Smooth muscle cell (in vitro differentiated cells): Measurements from ENCODE around the gene PHKG2. TPM values are rescaled to one million over a fixed set of nuclear protein-coding genes. Genes with fewer than 3 reads are reported as not detected.

Source experiments
- DNase-seq: peaks from one replicate; lab custom pipeline; 2025; ENCODE audit not compliant: unreplicated experiment; lab: John Stamatoyannopoulos, UW
- H2AFZ ChIP-seq: fragments of 200-600 bp; sonication (generic); 2 replicates; pipeline ENCODE4 v1.6.0; 2016; ENCODE audit warnings: antibody characterized with exemption, low read depth, mild to moderate bottlenecking
- H3F3A ChIP-seq: fragments of 200-600 bp; sonication (generic); 2 replicates; pipeline ENCODE4 v1.6.0; 2017; ENCODE audit warnings: antibody characterized with exemption, low read depth
- H3K27ac ChIP-seq: fragments of 200-600 bp; sonication (generic); 2 replicates; pipeline ENCODE4 v1.5.1; 2016; ENCODE audit warnings: low read depth, mild to moderate bottlenecking
- H3K27me3 ChIP-seq: fragments of 200-600 bp; sonication (generic); 2 replicates; pipeline ENCODE4 v1.6.1; 2016; ENCODE audit warnings: low read depth, mild to moderate bottlenecking
- H3K36me3 ChIP-seq: fragments of 200-600 bp; sonication (generic); 2 replicates; pipeline ENCODE4 v1.5.1; 2016; ENCODE audit warnings: low read depth
- H3K4me1 ChIP-seq: fragments of 200-600 bp; sonication (generic); 2 replicates; pipeline ENCODE4 v1.5.1; 2016; ENCODE audit warnings: low read depth
- H3K4me2 ChIP-seq: fragments of 200-600 bp; sonication (generic); 2 replicates; pipeline ENCODE4 v1.6.0; 2016; ENCODE audit warnings: mild to moderate bottlenecking
- H3K4me3 ChIP-seq: fragments of 200-600 bp; sonication (generic); 2 replicates; pipeline ENCODE4 v1.5.1; 2016; ENCODE audit warnings: mild to moderate bottlenecking
- H3K79me2 ChIP-seq: fragments of 200-600 bp; sonication (generic); 2 replicates; pipeline ENCODE4 v1.6.0; 2016; ENCODE audit warnings: low read depth, mild to moderate bottlenecking
- H3K9ac ChIP-seq: fragments of 200-600 bp; sonication (generic); 2 replicates; pipeline ENCODE4 v1.6.0; 2016; ENCODE audit warnings: low read depth
- H3K9me3 ChIP-seq: fragments of 200-600 bp; sonication (generic); replicated peaks from 2 replicates; pipeline ENCODE4 v1.5.1; 2016; ENCODE audit warnings: low read depth
- H4K20me1 ChIP-seq: fragments of 200-600 bp; sonication (generic); 2 replicates; pipeline ENCODE4 v1.6.0; 2016; ENCODE audit warnings: low read depth
- WGBS: methylation state at CpG from one replicate; pipeline ENCODE4 v1.1.7; 2016; ENCODE audit warnings: low lambda C conversion rate; 5-methylcytosine and 5-hydroxymethylcytosine counted together
- polyA plus RNA-seq: library from polyadenylated mRNA; unstranded; fragments of >200 nt; fragmentation: Nextera tagmentation; extraction: Ambion mirVana; gene quantifications from 2 replicates; pipeline ENCODE4 v1.2.1, GENCODE V29; 2016
- total RNA-seq: library from RNA; depleted of rRNA; stranded (reverse); fragments of >200 nt; gene quantifications from 2 replicates; pipeline ENCODE4 v1.2.3, GENCODE V29; 2014
- TF ChIP-seq, protein P1 (sequence below): fragments of 200-600 bp; sonication (generic); IDR thresholded peaks from 2 replicates; pipeline ENCODE4 v1.5.1; 2017; ENCODE audit warnings: borderline replicate concordance, mild to moderate bottlenecking, antibody characterized with exemption; ENCODE audit not compliant: insufficient read depth, poor library complexity, severe bottlenecking

Gene PHKG2, protein sequence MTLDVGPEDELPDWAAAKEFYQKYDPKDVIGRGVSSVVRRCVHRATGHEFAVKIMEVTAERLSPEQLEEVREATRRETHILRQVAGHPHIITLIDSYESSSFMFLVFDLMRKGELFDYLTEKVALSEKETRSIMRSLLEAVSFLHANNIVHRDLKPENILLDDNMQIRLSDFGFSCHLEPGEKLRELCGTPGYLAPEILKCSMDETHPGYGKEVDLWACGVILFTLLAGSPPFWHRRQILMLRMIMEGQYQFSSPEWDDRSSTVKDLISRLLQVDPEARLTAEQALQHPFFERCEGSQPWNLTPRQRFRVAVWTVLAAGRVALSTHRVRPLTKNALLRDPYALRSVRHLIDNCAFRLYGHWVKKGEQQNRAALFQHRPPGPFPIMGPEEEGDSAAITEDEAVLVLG
- total RNA-seq, result 24.9 and 35.9 TPM in 2 replicates
- polyA plus RNA-seq, result 39.1 and 40.1 TPM in 2 replicates

- 12% methylated on average over 33 of the region's 60 CpGs for WGBS
- peak; percentile 88 for DNase-seq
- Histone ChIP-seq H3K4me3 (peak within 1 kb of the TSS; percentile 85), H3K4me1 (peaks cover 3% of the 10 kb centered on the region), H4K20me1 (peaks cover 3% of the 10 kb centered on the region), H3K27ac (peak within 1 kb of the TSS; percentile 74), H3K4me2 (peak within 1 kb of the TSS; percentile 96), H3K79me2 (peaks cover 18% of the 10 kb centered on the region), H3K27me3 (no peaks in the 10 kb centered on the region), H3F3A (peaks cover 9% of the 10 kb centered on the region), H3K9ac (peak within 1 kb of the TSS; percentile 77), H3K36me3 (peaks cover 8% of the 10 kb centered on the region), H3K9me3 (no peaks in the 10 kb centered on the region), H2AFZ (no peak within 1 kb of the TSS)
- TF ChIP-seq, protein P1, sequence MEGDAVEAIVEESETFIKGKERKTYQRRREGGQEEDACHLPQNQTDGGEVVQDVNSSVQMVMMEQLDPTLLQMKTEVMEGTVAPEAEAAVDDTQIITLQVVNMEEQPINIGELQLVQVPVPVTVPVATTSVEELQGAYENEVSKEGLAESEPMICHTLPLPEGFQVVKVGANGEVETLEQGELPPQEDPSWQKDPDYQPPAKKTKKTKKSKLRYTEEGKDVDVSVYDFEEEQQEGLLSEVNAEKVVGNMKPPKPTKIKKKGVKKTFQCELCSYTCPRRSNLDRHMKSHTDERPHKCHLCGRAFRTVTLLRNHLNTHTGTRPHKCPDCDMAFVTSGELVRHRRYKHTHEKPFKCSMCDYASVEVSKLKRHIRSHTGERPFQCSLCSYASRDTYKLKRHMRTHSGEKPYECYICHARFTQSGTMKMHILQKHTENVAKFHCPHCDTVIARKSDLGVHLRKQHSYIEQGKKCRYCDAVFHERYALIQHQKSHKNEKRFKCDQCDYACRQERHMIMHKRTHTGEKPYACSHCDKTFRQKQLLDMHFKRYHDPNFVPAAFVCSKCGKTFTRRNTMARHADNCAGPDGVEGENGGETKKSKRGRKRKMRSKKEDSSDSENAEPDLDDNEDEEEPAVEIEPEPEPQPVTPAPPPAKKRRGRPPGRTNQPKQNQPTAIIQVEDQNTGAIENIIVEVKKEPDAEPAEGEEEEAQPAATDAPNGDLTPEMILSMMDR, result no peak
Observed at GRCh38 chr16:30747799-30748633, at the start of gene PHKG2. PHKG2 (plus strand) TSS chr16:30748425; CDS start chr16:30748821, 396 bp downstream.

GRCh38 chr16:30698816-30699614 lies 49.2 kb upstream of the PHKG2 start, which contains the start of gene SRCAP:
SRCAP (plus strand) TSS chr16:30699171; CDS start chr16:30700825, 1,654 bp downstream.
- 2% methylated on average over 24 of the region's 57 CpGs for WGBS
- Histone ChIP-seq H3K9me3 (no peaks in the 10 kb centered on the region), H3K27me3 (no peaks in the 10 kb centered on the region), H3K4me2 (peak within 1 kb of the TSS; percentile 91), H4K20me1 (peaks cover 30% of the 10 kb centered on the region), H3K4me3 (peak within 1 kb of the TSS; percentile 74), H3K36me3 (peaks cover 2% of the 10 kb centered on the region), H3K4me1 (peaks cover 19% of the 10 kb centered on the region), H3K9ac (peak within 1 kb of the TSS; percentile 99), H2AFZ (peak within 1 kb of the TSS; percentile 96), H3K27ac (peak within 1 kb of the TSS; percentile 100), H3F3A (peaks cover 15% of the 10 kb centered on the region), H3K79me2 (peaks cover 35% of the 10 kb centered on the region)
- peak; percentile 80 for DNase-seq
- TF ChIP-seq, protein P1, result no peak

DNA sequence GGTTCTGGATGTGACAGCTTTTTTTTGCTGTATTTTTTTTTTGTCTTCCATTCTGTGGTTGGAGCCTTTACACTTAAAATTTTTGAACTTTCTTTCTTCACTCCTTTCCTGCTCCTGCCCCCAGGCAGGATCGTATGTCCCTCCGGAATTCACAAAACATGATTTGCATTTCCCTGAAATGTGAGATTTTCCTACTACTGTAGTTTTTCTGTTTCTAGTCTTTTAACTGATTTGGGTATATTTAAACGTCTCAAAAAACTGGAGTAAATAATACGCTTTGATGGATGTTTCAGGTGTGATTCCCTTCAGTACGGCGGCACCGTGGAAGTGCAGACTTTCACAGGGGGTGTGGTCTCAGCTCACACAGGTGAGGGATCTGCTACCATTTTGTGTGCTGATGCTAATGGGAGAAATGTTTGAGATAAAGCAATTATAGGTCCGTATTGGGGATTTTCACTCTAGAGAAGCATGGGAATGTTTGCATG lies 48.6 kb upstream of the PHKG2 start:
- Histone ChIP-seq H3K27me3 (no peaks in the 10 kb centered on the region), H3K9me3 (no peaks in the 10 kb centered on the region), H3F3A (peaks cover 15% of the 10 kb centered on the region), H4K20me1 (peaks cover 30% of the 10 kb centered on the region), H3K79me2 (peaks cover 35% of the 10 kb centered on the region), H3K4me2 (peak overlapping the region; percentile 91), H3K4me3 (peak overlapping the region; percentile 74), H3K27ac (peak overlapping the region; percentile 100), H3K4me1 (peaks cover 19% of the 10 kb centered on the region), H3K36me3 (peaks cover 7% of the 10 kb centered on the region), H3K9ac (peak overlapping the region; percentile 99), H2AFZ (no peak overlapping the region)
- 41% methylated on average over 8 of the region's 8 CpGs for WGBS
- TF ChIP-seq, protein P1, result no peak
- no peak for DNase-seq
